Non-pigmented ciliary epithelial cell (primary cell): ENCODE results near the gene CEBPG.

ENCODE experiments used
- DNase-seq: peaks from one replicate; pipeline ENCODE4 v3.0.0-alpha.2; 2010; ENCODE audit warnings: low read depth

Gene CEBPG

DNA sequence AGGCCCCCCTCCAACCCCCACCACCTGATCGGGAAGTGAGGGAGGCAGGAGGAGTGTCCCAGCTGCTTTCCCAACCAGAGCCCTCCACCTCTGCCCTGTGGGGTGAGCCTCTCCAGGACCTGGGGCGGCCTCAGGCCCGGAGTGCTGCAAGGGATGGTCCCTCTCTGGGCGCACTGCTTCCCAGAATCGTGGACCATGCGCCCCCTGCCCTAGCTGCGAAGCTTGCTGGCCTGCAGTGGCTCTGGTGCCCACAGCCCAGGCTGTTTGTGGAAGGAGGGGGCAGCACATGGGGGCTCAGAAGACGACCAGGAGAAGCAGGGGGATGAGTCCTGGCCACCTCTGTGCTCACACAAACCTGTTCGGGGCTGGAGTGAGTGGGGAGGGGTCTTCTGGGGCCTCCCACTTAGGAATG, 33.6 kb downstream of the CEBPG start:
- DNase-seq = no peak

DNA sequence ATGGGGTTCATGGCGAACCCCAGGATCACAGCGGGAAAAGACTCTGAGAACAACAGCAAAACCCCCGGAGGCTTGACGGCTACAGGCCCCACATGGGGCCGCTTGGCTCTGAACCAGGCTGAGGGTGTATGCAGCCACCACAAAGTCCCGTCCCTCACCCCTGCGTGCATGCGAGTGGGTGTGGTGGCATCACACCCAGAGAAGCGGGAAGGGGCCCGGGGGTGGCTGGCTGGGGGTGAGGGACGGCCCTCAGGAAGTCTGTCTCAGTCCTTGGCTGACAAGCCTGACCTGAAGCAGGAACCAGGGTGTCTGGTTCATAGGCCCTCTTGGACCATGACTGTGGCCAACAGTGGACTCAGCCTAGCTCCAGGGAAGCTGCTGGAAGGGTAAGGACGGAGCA, 34.2 kb downstream of the CEBPG start:
- no peak for DNase-seq

DNA sequence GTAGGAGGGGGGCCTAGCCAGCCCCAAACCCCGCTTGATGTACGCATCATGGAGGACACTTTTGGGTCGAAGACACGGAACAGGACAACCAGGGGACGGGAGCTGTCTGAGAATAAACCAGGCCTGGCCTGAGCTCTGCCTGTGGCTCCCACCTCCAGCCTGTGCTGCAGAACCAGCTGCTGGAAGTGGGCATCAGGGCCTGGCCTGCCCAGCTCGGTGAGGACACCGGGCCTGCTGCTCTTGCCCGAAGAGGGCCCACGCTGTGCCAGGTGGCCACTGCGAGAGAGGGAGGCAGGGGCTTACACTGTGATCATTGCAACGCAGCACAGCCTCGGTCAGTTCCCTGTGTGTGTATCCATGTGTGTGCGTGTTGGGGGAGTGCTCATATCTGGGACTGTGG, 34.6 kb downstream of the CEBPG start:
- DNase-seq = no peak

DNA sequence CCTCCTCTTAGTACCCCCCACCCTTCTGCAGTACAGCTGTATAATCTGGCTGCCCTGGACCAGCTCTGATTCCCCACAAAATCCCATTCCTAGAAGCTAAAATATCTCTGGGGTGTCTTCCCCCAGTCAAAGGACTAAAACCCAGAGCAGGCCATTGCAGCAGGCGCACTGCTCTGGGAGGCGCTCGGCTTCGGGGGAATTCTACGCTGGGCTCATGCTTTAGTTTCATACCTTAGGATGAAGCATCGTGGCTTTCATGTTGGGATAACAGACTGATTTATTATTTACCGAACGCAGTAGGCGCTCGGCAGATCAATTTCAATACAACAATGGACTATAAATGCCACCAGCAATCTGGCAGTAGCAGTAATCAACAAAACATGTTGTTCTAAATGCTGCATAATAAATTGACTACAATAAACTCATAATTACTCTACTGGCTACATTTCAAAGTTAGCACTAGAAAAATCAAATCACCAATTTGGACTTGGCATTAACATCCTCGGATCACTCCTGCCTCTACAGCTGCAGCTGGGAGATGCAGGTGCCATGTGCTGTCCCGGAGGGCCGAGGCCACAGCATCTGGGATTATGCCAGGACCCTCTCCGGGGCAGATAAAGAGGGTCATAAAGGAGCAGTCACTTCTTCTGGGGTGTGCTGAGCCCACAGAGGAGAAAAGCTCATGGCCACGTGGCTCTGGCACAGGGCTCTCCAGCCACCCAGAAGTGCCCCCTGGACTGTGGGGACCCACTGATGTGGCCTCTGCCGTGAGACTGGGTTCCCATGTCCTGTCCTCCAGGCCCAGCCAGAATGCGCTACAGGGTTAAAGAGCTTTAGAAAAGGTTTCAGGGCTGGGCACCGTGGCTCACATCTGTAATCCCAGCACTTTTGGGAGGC, 35.3 kb downstream of the CEBPG start:
- no peak for DNase-seq

DNA sequence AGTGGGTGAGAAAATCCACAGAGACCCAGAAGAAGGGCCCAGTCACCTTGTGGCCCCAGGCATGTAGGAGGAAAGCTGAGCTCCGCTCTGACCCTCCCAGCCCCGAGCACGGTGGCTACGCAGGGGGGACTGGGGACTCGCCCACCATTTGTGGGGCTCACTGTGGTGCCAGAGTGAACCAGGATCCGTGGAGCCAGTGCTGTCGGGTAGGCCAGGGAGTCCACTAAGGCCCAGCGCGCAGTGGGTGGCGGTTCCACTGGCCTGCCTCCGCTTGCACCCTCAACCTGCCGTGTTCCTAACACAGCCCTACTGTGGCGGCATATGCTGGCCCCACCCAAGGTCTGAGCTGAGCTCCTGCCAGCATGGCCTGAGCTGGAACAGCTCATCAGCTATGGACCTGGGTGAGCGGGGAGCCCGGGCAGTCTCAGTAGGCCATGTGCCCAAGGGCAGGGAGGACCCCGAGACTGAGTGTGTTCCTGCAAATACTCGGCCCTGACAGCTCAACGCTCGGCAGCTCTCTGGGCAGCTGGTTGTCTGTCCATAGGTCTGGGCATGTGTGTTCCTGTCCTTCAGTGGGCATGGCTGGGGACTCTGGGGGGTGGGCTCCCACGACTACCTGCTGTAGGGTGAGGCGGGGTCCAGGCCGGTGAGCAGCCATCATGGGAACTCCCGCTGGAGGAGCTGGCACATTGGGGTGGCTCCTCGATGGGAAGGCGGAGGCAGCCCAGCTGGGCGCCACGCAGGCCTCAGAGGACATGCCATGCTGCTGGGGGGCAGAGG, 36.6 kb downstream of the CEBPG start:
- DNase-seq = no peak

DNA sequence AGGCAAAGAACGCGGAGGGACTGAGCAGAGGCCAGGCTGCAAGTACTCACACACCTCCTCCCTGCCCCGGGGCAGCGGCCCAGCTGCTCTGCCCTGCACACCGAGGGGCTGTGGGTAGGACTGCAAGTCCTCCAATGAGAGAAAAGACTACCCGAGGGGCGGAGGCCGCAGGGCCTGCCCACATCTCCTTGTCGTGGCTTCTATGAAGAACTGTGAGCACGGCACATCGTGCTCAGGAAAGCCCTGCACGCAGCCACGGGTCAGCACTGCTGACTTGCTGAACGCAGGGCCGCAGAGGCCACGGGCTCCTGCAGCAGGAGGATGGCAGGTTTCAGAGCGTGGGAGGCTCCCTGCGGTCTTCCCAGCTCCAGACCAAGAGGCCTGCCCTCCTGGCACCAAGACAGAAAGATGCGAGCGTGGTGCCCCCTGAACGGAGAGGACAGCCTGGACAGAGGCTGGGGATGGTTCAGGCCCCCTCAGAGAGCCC, 37.4 kb downstream of the CEBPG start:
- DNase-seq = no peak

DNA sequence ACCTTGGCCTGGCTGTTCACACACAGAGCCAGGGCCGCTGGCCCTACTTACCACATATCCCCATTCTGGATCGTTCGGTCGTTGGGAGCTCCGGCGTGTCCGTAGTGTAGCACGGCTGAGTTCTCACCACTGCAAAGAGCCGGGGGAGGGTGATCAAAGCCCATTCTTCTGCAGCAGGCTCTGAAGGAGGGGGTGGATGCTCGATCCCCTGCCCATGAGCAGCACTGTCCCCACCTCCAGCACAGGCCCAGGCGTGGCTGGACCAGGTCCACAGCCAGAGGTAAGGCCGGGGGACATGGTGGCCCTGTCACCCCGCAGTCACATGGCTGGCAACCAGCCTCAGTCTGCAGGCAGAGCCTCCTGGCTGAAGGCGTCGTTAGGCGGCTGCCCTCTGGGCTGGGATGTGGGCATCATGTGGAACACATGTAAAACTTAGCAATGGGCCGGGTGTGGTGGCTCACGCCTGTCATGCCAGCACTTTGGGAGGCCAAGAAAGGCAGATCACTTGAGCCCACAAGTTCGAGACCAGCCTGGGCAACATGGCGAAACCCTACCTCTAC, 38.2 kb downstream of the CEBPG start:
- no peak for DNase-seq

DNA sequence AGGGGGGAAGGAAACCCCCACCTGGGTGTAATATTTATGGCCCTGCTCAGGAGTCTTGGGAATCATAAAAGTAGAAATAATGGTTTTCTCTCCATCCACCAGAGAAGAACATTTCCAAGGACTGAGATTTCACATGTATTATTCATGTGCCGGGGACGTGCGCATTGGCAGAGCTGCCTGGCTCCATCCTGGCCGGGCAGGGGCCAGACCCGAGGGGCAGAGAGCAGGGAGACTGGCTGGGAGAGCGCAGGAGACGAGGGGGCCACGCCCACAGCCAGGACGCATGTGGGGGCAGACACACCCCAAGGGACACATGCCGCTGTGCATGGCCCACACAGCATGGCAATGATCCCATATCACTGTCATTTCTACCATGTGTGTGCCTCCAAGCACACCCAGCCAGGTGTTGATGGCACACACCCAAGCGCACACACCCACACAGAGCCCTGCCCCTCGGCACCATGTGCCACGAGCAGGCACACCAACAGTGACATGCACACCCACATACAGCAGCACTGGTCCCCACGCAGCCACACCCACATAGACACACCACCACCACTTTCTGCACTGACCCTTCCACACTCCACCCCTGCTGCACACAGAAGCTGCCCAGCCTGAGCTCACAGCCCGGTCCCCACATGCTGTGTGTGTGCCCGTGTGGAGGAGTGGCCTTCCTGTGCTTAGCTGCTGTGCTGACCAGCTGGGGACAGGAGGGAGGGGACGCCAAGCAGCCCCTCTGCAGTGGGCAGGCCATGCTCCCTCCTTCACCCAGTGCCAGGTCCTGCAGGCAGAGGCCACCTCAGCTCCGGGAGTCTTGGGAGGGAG, 39.3 kb downstream of the CEBPG start:
- no peak for DNase-seq

DNA sequence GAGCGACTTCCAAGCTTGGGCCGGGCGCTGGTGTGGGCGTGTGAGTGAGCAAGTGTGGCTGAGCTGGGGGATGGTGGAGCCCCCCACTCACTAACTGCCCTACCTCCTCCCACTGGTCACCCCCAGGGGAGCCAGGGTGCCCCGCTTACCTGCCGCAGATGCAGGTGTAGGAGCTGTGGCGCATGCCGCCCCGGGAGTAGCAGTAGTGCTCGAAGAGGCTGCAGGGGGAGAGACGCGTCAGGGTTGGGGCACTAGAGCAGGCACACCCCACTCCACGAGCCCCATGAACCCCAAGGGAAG, 39.9 kb downstream of the CEBPG start:
- DNase-seq = no peak

DNA sequence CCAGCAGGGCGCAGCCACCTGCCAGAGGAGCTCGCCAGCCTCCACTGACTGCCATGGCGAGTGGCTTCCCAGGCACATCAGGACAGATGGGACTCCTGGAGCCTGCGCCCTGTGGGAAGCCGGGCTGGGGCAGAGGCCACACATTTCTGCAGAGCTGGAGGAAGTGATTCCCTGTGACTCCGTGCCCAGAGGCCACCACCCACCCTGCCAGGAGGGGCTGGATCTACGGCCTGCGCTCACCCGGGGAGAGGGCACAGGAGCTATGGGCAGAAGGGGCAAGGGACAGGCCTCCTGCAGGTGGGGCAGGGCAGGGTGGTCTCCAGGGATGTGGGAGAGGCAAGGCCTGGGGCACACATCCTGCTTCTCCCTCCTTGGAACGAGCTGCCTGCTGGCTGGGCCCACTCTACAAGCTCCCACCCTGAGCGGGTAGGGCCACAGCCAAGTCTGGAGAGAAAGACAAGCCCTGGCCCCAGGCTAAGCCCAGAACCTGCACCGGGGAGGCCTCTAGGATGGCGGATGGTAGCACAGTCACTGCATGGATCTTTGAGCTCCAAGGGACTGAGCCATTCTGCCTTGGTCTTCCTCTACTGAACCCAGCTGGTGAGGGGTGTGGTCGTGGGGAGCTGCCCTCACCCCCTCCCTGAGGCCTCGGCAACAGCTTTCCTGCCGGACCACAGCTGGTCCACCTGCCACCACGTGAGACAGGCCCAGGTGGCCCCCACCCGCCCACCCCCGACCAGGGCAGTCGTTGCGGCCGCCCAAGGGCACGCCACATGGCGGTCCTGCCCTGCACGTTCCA, 40.6 kb downstream of the CEBPG start:
- DNase-seq = no peak

DNA sequence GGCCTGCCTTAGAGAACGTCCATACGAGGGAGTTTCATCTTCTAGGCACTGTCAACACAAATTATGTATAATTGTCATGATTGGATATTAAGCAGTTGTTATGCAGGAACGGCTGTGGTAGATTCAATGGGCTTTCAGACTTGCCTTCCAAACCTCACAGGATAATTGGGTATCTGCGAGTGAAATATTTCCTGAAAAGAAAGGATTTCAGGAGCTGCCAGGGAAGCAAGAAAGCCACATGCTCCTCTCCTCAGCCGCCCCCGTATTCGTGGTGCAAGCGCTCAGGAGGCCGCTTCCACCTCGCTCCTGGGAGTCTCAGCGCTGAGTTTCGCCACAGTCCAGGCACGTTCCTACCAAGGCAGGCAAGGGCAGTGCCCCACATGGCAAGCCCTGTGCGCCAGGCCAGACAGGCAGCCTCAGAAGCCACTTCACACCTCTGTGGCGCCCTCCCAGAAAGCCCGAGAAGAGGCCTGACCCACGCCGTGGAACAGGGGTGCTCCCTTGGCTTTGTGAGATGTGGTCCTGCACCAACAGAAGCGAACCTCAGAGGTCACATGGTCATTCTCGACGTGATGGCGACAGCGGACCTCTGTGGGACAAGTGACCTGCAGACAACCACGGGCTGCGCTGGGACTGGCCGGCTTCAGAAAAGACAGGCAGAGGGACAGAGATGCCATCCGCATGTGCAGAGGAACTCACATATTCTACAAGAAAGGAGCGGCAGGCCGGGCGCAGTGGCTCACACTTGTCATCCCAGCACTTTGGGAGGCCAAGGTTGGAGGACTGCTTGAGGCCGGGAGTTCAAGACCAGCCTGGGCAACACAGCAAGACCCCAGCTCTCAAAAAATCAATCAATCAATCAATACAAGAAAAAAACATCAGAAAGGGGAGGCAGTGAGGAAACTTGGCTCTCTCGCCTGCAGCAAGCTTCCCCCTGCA, 41.4 kb downstream of the CEBPG start:
- DNase-seq = no peak

DNA sequence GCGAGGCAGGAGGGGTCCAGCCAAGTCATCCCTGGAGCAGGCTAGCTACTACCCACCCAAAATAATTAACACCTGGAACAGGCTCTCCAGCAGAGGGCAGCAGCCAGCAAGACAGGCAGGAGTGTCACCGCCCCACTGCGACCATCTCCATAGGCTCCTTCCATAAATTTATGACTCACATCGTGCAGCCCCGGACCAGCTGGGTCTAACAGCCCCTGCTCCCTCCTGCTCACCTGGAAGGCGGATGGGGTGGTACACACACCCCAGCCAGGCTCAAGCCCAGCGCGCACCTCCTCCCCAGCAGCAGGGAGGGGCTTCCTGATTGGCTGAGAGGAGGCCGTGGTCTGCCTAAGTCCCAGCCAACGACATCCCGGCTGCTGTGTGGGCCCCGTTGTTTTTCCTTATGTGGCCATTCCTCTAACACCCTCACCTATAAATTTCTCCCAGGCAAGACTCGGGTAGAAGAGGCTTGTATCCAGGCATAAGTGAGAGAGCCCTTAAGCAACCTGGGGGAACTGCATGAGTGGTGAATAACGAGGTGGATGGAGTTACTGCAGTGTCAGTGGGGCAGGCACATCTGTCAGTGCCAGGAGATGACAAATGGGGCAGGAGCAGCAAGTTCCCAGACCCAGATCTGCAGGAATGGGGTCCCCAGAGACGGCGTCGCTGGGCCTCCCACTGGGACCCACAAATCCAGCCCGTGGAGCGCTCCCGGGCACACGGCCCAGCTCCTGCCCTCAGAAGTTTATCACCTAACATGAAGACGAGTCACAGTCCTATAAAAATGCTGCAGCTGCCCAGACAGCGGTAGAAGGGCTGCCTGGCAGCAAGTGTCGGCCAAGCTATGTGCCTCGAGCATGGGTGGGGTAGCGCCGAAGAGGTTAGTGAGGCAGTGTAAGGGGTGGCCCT, 43.1 kb downstream of the CEBPG start:
- DNase-seq = no peak

DNA sequence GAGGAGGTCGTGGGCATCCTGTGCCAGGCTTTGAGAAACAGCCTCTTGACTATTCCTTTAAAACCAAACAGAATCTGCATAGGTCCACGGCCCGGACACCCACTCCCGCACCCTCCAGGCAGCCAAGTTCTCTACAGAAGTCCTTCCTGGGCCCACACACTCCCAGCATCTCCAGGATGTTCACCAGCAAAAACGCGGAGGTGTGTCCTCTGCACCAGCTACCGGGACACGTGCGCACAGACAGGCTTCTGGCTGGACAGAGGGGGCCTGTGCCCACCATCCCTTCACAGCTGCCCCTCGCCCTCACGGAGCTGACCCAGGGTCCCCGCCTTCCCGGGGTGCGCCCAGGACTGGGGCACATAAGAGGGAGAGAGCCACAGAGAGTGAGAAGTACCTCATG, 44.2 kb downstream of the CEBPG start:
- DNase-seq = no peak

DNA sequence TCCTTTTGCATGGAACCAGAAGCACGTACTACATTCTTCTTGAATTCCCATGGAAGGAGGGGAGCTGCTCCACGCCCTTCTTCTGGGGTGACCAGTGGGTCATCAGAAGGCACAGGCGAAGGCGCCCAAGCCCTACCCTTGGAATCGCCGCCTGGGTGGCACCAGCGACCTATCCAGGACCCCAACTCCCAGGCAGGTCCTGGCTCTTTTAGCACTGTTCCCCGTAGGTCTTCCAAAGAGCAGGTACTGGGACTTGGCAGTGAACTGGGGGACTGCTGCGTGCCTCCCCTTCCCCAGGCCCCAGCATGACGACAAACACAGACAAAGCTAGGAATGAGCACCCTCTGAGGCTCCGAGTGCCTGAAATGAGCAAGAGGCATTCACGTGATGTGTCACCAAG, 45.0 kb downstream of the CEBPG start:
- DNase-seq = no peak

DNA sequence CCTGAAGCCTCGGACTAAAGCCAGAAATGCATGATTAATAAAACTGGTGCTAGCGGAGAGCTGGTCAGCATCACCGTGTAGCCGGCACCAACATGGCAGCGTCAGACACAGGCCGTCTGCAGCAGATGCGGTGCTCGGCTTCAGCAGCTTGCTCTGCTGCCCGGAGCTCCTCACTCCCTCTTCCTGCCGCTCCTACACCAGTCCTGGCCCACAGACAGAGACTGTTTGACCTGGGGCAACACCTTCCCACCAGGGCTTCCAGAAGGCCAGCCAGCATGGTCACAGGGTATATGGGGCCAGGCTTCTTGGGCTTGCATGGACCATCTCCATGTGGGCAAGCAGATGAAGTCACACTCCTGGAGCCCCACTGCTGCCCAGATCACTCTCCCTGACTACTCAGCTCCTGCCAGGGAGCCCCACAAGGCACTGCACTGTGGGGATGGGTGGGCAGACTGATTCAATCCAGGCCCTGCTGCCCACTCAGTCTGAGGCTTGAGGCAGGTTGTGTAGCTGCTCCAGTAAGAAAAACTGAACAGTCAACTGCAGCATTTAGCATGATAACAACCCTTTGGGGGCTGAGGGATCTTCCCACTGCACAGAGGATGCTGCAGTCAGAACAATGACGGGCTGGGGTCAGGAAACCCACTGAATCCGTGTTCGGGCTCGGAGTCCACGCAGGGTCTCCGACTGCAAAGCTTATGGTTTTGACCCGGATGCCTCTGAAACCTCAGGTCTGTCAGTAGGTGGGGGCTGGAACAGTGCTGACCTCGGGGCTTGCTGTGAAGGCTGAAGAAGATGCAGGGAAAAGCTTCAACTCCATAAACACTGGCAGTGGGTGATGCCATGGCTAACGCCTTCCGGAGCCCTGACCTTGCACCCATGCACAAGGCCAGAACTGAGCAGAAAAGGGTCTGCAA, 45.6 kb downstream of the CEBPG start:
- DNase-seq = no peak

DNA sequence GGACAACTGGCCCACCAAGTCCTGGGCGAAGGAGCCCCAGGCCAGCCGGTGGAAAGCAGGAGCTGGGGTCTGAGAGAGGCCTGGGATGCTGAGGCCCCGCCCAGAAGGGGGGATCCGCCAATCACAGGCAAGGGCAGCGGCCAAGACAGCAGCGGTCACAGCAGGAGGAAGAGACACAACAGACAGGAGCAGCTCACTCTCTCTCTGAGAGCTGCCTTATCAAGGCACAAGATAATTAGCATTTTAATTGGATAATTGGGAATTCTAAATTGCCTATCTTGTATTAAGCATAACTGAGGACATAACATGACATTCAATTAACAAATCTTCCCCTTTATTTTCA, 46.2 kb downstream of the CEBPG start:
- DNase-seq = no peak

DNA sequence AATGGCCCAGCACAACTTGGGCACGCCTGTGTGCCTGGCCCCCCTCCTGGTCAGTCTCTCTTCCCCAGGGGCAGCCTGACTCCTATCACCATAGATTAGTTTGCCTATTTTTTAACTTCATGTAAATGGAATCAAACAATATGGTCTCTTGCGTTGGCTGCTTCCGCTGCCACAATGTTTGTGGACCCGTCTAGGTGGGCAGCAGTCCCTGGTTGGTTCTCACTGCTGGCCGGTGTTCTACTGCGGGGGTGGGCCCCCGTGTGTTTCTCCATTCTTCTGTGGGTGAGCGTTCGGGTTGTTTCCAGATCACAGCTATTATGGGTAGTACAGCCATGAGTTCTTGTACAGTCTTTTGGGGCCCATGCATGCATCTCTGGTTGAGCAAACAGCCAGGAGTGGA, 47.3 kb downstream of the CEBPG start:
- no peak for DNase-seq

DNA sequence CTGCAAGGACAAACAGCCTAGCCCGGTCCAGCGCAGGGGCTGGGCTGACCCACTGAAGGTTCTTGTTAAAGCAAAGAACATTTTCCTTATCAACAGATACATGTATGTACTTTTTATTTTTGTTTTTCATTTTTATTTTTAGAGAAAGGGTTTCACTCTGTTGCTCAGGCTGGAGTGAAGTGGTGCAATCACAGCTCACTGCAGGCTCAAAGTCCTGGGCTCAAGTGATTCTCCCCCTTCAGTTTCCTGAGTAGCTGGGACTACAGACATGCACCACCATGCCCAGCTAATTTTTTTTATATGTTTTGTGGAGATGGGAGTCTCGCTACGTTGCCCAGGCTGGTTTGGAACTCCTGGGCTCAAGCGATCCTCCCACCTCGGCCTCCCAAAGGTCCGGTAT, 47.9 kb downstream of the CEBPG start:
- no peak for DNase-seq
